ENCODE data around the gene LGMN. TPM values are rescaled to one million over a fixed set of nuclear protein-coding genes. Genes with fewer than 3 reads are reported as not detected.

Gene LGMN
- polyA plus RNA-seq, 1 of the 3 experiments (the other 2 are of a cell fraction), result 76.3 TPM

GRCh38 chr14:92731622-92732115 is 16.8 kb downstream of the LGMN start:
- no peak overlapping the region for H3K9ac ChIP-seq

More at GRCh38 chr14:92731622-92732115, 16.8 kb downstream of the LGMN start:
- Histone ChIP-seq H3K36me3 (replicated peaks in 1 of 2; ENCODE audit: control insufficient read depth in 1 of 2, insufficient read depth in 2 of 2, low read length in 1 of 2) (peaks cover 3 to 14% of the 10 kb centered on the region in 2 experiments), H3K27ac (ENCODE audit: low read depth in 2 of 2, low read length in 1 of 2) (no peak overlapping the region), H3K9me3 (no peaks in the 10 kb centered on the region), H3K9me2 (no peaks in the 10 kb centered on the region), H4K20me1 (ENCODE audit: insufficient read depth) (no peaks in the 10 kb centered on the region), H3F3A (replicated peaks; ENCODE audit: insufficient read depth) (peaks cover 8% of the 10 kb centered on the region), H3K4me2 (no peak overlapping the region), H3K4me3 (ENCODE audit: low read depth in 2 of 2, low read length in 1 of 2) (no peak overlapping the region), H3K4me1 (ENCODE audit: control insufficient read depth in 1 of 2, insufficient read depth in 2 of 2, low read depth in 1 of 2, low read length in 1 of 2) (no peaks in the 10 kb centered on the region), H3K79me2 (ENCODE audit: insufficient read depth) (no peaks in the 10 kb centered on the region), H3K27me3 (ENCODE audit: insufficient read depth) (no peaks in the 10 kb centered on the region), H2AFZ (ENCODE audit: low read depth) (no peak overlapping the region)
- TF ChIP-seq TAF1 (IDR thresholded peaks at IDR 0.05; ENCODE audit: borderline replicate concordance, low read depth, low read length) (no peak), POLR2AphosphoS5 (IDR thresholded peaks at IDR 0.05; ENCODE audit: low read depth, low read length) (no peak), TCF12 (IDR thresholded peaks at IDR 0.05) (no peak), SIN3A (IDR thresholded peaks at IDR 0.05; ENCODE audit: borderline replicate concordance, low read depth, low read length) (no peak), NFIC (IDR thresholded peaks at IDR 0.05; ENCODE audit: borderline replicate concordance) (no peak), GATA2 (CRISPR knock-in tag; IDR thresholded peaks at IDR 0.05) (no peak), YY1 (IDR thresholded peaks at IDR 0.05; ENCODE audit: low read depth) (no peak), MXI1 (IDR thresholded peaks at IDR 0.05; ENCODE audit: low read depth, low read length) (no peak), RCOR1 (IDR thresholded peaks at IDR 0.05; ENCODE audit: low read length) (no peak), CHD2 (IDR thresholded peaks at IDR 0.05; ENCODE audit: low read length, partially characterized antibody) (no peak), RAD21 (IDR thresholded peaks at IDR 0.05; ENCODE audit: low read length) (no peak), SMC3 (IDR thresholded peaks at IDR 0.05; ENCODE audit: low read depth, low read length) (no peak), ZBTB33 (IDR thresholded peaks at IDR 0.05; ENCODE audit: borderline replicate concordance, low read depth) (no peak)
- TF ChIP-seq, protein P1, sequence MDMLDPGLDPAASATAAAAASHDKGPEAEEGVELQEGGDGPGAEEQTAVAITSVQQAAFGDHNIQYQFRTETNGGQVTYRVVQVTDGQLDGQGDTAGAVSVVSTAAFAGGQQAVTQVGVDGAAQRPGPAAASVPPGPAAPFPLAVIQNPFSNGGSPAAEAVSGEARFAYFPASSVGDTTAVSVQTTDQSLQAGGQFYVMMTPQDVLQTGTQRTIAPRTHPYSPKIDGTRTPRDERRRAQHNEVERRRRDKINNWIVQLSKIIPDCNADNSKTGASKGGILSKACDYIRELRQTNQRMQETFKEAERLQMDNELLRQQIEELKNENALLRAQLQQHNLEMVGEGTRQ (IDR thresholded peaks at IDR 0.05; ENCODE audit: borderline replicate concordance, low read depth, low read length), result no peak
- TF ChIP-seq, protein P2, sequence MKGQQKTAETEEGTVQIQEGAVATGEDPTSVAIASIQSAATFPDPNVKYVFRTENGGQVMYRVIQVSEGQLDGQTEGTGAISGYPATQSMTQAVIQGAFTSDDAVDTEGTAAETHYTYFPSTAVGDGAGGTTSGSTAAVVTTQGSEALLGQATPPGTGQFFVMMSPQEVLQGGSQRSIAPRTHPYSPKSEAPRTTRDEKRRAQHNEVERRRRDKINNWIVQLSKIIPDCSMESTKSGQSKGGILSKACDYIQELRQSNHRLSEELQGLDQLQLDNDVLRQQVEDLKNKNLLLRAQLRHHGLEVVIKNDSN (IDR thresholded peaks at IDR 0.05; ENCODE audit: borderline replicate concordance, low read depth), result no peak
- TF ChIP-seq, protein P3, sequence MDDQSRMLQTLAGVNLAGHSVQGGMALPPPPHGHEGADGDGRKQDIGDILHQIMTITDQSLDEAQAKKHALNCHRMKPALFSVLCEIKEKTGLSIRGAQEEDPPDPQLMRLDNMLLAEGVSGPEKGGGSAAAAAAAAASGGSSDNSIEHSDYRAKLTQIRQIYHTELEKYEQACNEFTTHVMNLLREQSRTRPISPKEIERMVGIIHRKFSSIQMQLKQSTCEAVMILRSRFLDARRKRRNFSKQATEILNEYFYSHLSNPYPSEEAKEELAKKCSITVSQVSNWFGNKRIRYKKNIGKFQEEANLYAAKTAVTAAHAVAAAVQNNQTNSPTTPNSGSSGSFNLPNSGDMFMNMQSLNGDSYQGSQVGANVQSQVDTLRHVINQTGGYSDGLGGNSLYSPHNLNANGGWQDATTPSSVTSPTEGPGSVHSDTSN (IDR thresholded peaks at IDR 0.05), result no peak
- no peak for DNase-seq
- POLR2A ChIA-PET, result no interaction called here
- CTCF ChIA-PET, result interaction anchor here (1.2 kb wide), 1 partner anchor 45 kb away, joined by 4 read pairs; no protein-coding TSS in a partner anchor
- 91% methylated on average over 3 of the region's 3 CpGs for WGBS (ENCODE audit: low lambda C conversion rate)
